Thoracic aorta (tissue), 2 donors: ENCODE data around the gene MED25. TPM values are rescaled to one million over a fixed set of nuclear protein-coding genes. Genes with fewer than 3 reads are reported as not detected.
A peak's percentile ranks its signal among the peaks of the same experiment; 100 is the strongest.

Experiments
- ATAC-seq: fragments of 150-250 bp; one replicate; pipeline ENCODE4 v1.8.0; 2017; ENCODE audit warnings: low read depth; ENCODE audit not compliant: insufficient number of reproducible peaks, low FRiP score
- DNase-seq: peaks from one replicate; pipeline ENCODE4 v3.0.0-alpha.2; 2020; ENCODE audit warnings: low spot score
- H3K27ac ChIP-seq, 2 donors: fragments of 200-600 bp; sonication (generic); 1 replicate in 1 of 2; 2 replicates in 1 of 2; pipeline ENCODE4 v1.5.1; 2016; ENCODE audit warnings: mild to moderate bottlenecking in 2 of 2, moderate library complexity in 2 of 2
- H3K27me3 ChIP-seq: fragments of 200-600 bp; sonication (generic); replicated peaks from 2 replicates; pipeline ENCODE4 v1.6.0; 2016; ENCODE audit warnings: mild to moderate bottlenecking; ENCODE audit not compliant: insufficient read depth
- H3K36me3 ChIP-seq: fragments of 200-600 bp; sonication (generic); one replicate; pipeline ENCODE4 v1.5.1; 2016
- H3K4me1 ChIP-seq, 2 donors: fragments of 200-600 bp; sonication (generic); 1 replicate in 1 of 2; 2 replicates in 1 of 2; pipeline versions ENCODE4 v1.5.1 to v1.6.0; 2016; ENCODE audit warnings: low read depth in 2 of 2, mild to moderate bottlenecking in 1 of 2; ENCODE audit not compliant: control insufficient read depth in 1 of 2
- H3K4me3 ChIP-seq: fragments of 200-600 bp; sonication (generic); 2 replicates; pipeline ENCODE4 v1.5.1; 2016; ENCODE audit warnings: mild to moderate bottlenecking
- H3K9me3 ChIP-seq: fragments of 200-600 bp; sonication (generic); 2 replicates; pipeline ENCODE4 v1.5.1; 2016
- CTCF ChIP-seq: fragments of 200-600 bp; sonication (generic); IDR thresholded peaks from one replicate; pipeline ENCODE4 v1.5.1; 2019; ENCODE audit warnings: antibody characterized with exemption
- total RNA-seq, 2 donors: library from RNA; depleted of rRNA; stranded (reverse); fragments of >200 nt; gene quantifications; one replicate each; pipeline versions ENCODE4 v1.1.0 to v1.2.3, GENCODE V29; 2016

MED25 gene
- total RNA-seq, 2 donors from 2014 or later, result 29.8 to 37.0 TPM

GRCh38 chr19:49850487-49851342, 32.6 kb downstream of the MED25 start, which contains the start of gene PTOV1:
TSS of gene PTOV1 (plus strand) at chr19:49851159.
- Histone ChIP-seq H3K9me3 (no peaks in the 10 kb centered on the region), H3K4me3 (peak within 1 kb of the TSS; percentile 86), H3K27me3 (no peaks in the 10 kb centered on the region), H3K27ac (peak within 1 kb of the TSS; percentile 94 to 97), H3K4me1 (peaks cover 10 to 32% of the 10 kb centered on the region in 2 donors), H3K36me3 (peaks cover 5% of the 10 kb centered on the region)
- TF ChIP-seq CTCF, result no peak
- DNase-seq (peak; percentile 64), ATAC-seq (peak; percentile 89)

- Histone ChIP-seq H3K27me3 (no peaks in the 10 kb centered on the region), H3K36me3 (peaks cover 14% of the 10 kb centered on the region), H3K9me3 (no peaks in the 10 kb centered on the region), H3K4me1 (peaks cover 10 to 32% of the 10 kb centered on the region in 2 donors), H3K4me3 (peak overlapping the region; percentile 86), H3K27ac (peak overlapping the region; percentile 94 to 97)
- ATAC-seq (no peak), DNase-seq (no peak)
- no peak for TF ChIP-seq CTCF
These were observed 33.6 kb downstream of the MED25 start for GRCh38 chr19:49851456-49852259.

- H3K27ac ChIP-seq, result no peak overlapping the region
- H3K4me1 ChIP-seq, result peaks cover 10 to 32% of the 10 kb centered on the region in 2 donors
- DNase-seq, result no peak
- peak overlapping the region; percentile 86 for H3K4me3 ChIP-seq
- TF ChIP-seq CTCF, result no peak
- peaks cover 24% of the 10 kb centered on the region for H3K36me3 ChIP-seq
- H3K27me3 ChIP-seq, result no peaks in the 10 kb centered on the region
- H3K9me3 ChIP-seq, result no peaks in the 10 kb centered on the region
- ATAC-seq, result no peak
These were observed 34.6 kb downstream of the MED25 start for GRCh38 chr19:49852631-49853126.

GRCh38 chr19:49853852-49854377, 35.8 kb downstream of the MED25 start:
- ATAC-seq (no peak), DNase-seq (no peak)
- peaks cover 35% of the 10 kb centered on the region for H3K36me3 ChIP-seq
- no peaks in the 10 kb centered on the region for H3K27me3 ChIP-seq
- H3K4me3 ChIP-seq, result no peak overlapping the region
- peaks cover 10 to 32% of the 10 kb centered on the region in 2 donors for H3K4me1 ChIP-seq
- TF ChIP-seq CTCF, result no peak
- no peaks in the 10 kb centered on the region for H3K9me3 ChIP-seq
- H3K27ac ChIP-seq, result no peak overlapping the region
